PFSK-1 (cell line): ENCODE data around the gene CRIP1.

Experiments
- FOXP2 ChIP-seq: optimal IDR thresholded peaks from 2 replicates; pipeline ENCODE3; 2011; ENCODE audit warnings: borderline replicate concordance, control low read depth, inconsistent platforms; ENCODE audit not compliant: insufficient read depth; ENCODE audit errors: extremely low read length, extremely low read depth
- POLR2AphosphoS5 ChIP-seq: IDR thresholded peaks from 2 replicates; pipeline ENCODE4 v1.6.1; 2012; ENCODE audit warnings: low read depth, mild to moderate bottlenecking, control low read depth, low read length, moderate library complexity
- SIN3A ChIP-seq: IDR thresholded peaks from 2 replicates; pipeline ENCODE4 v1.6.1; 2012; ENCODE audit warnings: mild to moderate bottlenecking, low read length, moderate library complexity, borderline replicate concordance; ENCODE audit not compliant: insufficient read depth
- TAF1 ChIP-seq: IDR thresholded peaks from 2 replicates; pipeline ENCODE4 v1.6.1; 2012; ENCODE audit warnings: low read length, control low read depth, borderline replicate concordance; ENCODE audit not compliant: insufficient read depth
- TF ChIP-seq, protein P1 (sequence below), 2 experiments: IDR thresholded peaks; 2 replicates each; pipeline versions ENCODE4 v1.6.1 to v1.8.0; 2011 to 2012; ENCODE audit warnings: low read depth in 2 of 2, low read length in 2 of 2, control low read depth in 1 of 2, inconsistent platforms in 1 of 2, mild to moderate bottlenecking in 1 of 2, moderate library complexity in 1 of 2; ENCODE audit not compliant: insufficient read depth in 1 of 2

CRIP1 gene

GRCh38 chr14:105477660-105478397, 8.9 kb upstream of the CRIP1 start:
- TF ChIP-seq TAF1 (no peak), SIN3A (no peak), FOXP2 (no peak), POLR2AphosphoS5 (no peak)
- TF ChIP-seq, protein P1, sequence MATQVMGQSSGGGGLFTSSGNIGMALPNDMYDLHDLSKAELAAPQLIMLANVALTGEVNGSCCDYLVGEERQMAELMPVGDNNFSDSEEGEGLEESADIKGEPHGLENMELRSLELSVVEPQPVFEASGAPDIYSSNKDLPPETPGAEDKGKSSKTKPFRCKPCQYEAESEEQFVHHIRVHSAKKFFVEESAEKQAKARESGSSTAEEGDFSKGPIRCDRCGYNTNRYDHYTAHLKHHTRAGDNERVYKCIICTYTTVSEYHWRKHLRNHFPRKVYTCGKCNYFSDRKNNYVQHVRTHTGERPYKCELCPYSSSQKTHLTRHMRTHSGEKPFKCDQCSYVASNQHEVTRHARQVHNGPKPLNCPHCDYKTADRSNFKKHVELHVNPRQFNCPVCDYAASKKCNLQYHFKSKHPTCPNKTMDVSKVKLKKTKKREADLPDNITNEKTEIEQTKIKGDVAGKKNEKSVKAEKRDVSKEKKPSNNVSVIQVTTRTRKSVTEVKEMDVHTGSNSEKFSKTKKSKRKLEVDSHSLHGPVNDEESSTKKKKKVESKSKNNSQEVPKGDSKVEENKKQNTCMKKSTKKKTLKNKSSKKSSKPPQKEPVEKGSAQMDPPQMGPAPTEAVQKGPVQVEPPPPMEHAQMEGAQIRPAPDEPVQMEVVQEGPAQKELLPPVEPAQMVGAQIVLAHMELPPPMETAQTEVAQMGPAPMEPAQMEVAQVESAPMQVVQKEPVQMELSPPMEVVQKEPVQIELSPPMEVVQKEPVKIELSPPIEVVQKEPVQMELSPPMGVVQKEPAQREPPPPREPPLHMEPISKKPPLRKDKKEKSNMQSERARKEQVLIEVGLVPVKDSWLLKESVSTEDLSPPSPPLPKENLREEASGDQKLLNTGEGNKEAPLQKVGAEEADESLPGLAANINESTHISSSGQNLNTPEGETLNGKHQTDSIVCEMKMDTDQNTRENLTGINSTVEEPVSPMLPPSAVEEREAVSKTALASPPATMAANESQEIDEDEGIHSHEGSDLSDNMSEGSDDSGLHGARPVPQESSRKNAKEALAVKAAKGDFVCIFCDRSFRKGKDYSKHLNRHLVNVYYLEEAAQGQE (IDR thresholded peaks at IDR 0.05; ENCODE audit: insufficient read depth in 1 of 2, low read depth in 2 of 2, low read length in 2 of 2): no peak

- TF ChIP-seq POLR2AphosphoS5: no peak
- TF ChIP-seq SIN3A: no peak
Measured at GRCh38 chr14:105478398-105479251, 8.1 kb upstream of the CRIP1 start.

DNA sequence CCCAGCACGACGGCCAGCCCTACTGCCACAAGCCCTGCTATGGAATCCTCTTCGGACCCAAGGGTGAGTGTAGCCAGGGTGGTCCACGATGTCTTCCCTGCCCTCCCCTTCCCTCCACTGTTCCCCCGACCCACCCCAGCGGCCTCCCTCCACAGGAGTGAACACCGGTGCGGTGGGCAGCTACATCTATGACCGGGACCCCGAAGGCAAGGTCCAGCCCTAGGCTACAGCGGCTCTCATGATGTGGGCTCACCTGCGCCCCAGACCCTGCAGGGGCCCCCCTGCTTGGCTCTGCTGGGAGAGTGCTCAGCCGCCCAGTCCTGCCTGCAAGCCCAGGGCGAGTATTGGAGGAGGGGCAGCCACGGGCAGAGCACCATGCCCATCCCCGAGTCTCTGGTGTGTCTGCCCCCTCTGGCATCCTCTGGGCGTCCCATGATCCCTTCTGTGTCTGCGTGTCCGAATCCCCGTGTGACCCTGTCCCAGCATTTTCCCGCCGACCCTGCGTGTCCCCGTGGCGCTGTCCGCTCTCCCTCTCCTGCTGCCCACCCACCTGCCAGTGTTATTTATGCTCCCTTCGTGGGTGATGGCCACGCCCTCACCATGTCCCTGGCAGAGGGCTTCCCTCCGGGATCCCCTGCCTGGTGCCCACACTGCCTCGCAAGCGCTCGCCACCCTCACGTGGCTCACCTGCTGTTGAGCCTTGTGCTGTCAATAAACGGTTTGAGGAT, 7.1 kb upstream of the CRIP1 start:
- TF ChIP-seq, protein P1 (IDR thresholded peaks at IDR 0.05; ENCODE audit: insufficient read depth in 1 of 2, low read depth in 2 of 2, low read length in 2 of 2): no peak
- TF ChIP-seq TAF1 (no peak), POLR2AphosphoS5 (no peak), SIN3A (no peak), FOXP2 (no peak)

- TF ChIP-seq, protein P1 (IDR thresholded peaks at IDR 0.05; ENCODE audit: insufficient read depth in 1 of 2, low read depth in 2 of 2, low read length in 2 of 2): no peak
- TF ChIP-seq POLR2AphosphoS5 (no peak), TAF1 (no peak), SIN3A (no peak), FOXP2 (no peak)
Measured at GRCh38 chr14:105480199-105480746, 6.4 kb upstream of the CRIP1 start.
